HUES48 (cell line): ENCODE results near the gene SEMA3A.

Experiments used
- H3K27ac ChIP-seq: one replicate; pipeline ENCODE4 v1.7.0; 2013; ENCODE audit warnings: low read depth, low read length, inconsistent platforms
- H3K27me3 ChIP-seq: 2 replicates; pipeline ENCODE4 v1.6.1; 2013; ENCODE audit warnings: mild to moderate bottlenecking, low read length; ENCODE audit not compliant: control insufficient read depth, insufficient read depth
- H3K36me3 ChIP-seq: 2 replicates; pipeline ENCODE4 v1.6.1; 2013; ENCODE audit warnings: low read length; ENCODE audit not compliant: control insufficient read depth, insufficient read depth
- H3K4me1 ChIP-seq: 2 replicates; pipeline ENCODE4 v1.6.1; 2013; ENCODE audit warnings: mild to moderate bottlenecking, low read length; ENCODE audit not compliant: control insufficient read depth, insufficient read depth
- H3K4me3 ChIP-seq: 2 replicates; pipeline ENCODE4 v1.5.1; 2013; ENCODE audit warnings: mild to moderate bottlenecking, low read depth, low read length
- H3K9ac ChIP-seq: 2 replicates; pipeline ENCODE4 v1.6.1; 2013; ENCODE audit warnings: mild to moderate bottlenecking, low read depth, low read length, moderate library complexity
- H3K9me3 ChIP-seq: 2 replicates; pipeline ENCODE4 v1.6.1; 2013; ENCODE audit warnings: low read length; ENCODE audit not compliant: control insufficient read depth, insufficient read depth

The SEMA3A gene

DNA sequence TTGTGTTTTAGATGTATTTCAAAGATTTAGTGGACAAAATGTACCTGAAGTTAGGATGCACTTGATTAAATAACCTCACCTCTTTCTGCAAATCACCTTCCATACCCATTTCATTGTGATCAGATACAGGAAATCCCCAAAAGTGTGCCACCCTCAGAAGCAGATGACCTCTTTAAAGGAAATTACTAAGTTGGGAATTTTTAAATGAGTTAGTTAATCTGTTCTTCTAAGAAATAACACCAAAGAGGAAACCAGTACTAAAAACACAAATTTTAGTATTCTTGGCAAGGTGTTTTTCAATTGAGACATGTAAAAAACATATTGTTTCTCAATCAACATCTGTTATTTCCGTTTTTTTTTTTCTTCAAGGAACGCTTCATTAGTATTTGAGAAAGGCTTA is 4.6 kb upstream of the SEMA3A start:
- Histone ChIP-seq H3K27ac (peak overlapping the region; percentile 91), H3K9me3 (no peaks in the 10 kb centered on the region), H3K36me3 (no peaks in the 10 kb centered on the region), H3K4me3 (no peak overlapping the region), H3K27me3 (no peaks in the 10 kb centered on the region), H3K4me1 (peaks cover 67% of the 10 kb centered on the region), H3K9ac (no peak overlapping the region)

DNA sequence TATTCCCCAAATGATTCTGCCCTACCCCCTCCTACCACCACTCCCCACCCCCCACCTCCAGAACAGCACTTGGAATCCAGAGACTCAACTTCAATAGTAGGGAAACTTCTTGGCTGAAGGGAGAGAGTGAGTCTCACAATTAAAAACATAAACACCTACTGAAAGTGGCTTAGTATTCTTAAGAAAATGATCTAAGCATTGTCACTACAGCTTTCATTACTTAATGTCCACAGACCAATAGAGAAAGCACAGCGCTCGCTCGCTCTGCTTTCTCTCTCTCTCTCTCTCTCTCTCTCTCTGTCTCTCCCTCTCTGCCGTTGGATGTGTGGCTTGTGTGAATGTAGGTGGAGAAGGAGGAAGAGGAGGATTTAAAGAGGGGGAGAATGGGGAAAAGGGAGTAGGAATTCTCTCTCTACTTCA is 1.5 kb upstream of the SEMA3A start:
- H3K27ac ChIP-seq: peak overlapping the region; percentile 73

DNA sequence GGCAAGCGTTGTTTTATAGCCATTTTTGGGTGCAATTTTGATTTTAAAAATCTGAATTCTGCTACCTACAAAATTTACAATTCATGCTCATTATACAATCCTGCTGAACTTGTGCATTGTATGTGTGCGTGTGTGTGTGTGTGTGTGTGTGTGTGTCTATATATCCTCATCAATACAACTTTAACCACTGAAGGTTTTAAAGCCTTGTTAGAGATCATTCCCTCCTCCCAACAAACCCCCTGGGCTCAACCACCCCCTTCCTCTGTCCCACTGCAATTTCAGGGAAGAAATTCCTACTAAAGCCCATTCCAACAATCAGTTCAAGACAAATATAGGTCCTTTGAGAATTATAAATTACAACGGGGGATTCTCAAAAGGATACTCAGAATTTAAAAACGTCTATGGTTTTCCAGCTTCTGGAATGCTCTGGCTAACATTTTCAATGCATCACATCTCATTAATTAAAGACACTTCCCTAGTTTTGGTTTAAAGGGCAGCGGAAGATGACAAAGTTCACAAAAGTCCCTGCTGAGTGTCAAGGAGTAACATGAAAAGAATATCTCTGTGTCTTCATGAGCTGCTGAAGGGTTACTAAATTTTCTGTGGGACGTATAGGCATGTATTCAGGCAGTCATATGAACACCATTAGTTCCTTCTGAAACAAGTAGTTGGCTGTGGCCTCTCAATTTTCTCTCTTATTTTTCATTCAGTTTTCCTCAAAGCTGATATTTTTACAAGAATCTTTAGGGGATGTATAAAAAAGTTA is 889 bp upstream of the SEMA3A start:
- Histone ChIP-seq H3K36me3 (no peaks in the 10 kb centered on the region), H3K27me3 (no peaks in the 10 kb centered on the region), H3K27ac (peak overlapping the region; percentile 73), H3K4me1 (peaks cover 55% of the 10 kb centered on the region), H3K9ac (peak overlapping the region; percentile 72; the same call in 1 of the 2 replicates), H3K4me3 (peak overlapping the region; percentile 87), H3K9me3 (no peaks in the 10 kb centered on the region)

More for the DNA sequence above, 1.5 kb upstream of the SEMA3A start:
- Histone ChIP-seq H3K36me3 (no peaks in the 10 kb centered on the region), H3K4me1 (peaks cover 61% of the 10 kb centered on the region), H3K9me3 (no peaks in the 10 kb centered on the region), H3K27me3 (no peaks in the 10 kb centered on the region), H3K9ac (0 out of 2 replicates have a peak overlapping the region, but pooled peaks have one; percentile 6), H3K4me3 (peak overlapping the region; percentile 56)

DNA sequence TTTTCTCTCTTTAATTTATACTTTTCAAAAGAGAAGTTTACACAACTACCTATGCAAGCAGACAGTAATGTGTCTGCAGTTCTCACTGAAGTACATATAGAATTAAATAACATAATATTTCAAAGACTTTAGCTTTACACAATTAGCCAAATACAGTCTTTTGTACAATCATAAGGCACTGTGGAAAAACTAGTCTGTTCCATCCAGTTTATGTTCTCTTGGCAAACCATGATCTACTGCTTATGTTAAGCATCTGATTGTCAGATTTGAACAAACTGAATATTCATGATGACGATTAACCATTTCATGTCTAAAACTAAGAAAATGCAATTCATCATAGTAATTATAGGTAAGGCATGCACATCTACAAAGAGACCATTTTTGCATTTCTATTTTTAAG is 842 bp downstream of the SEMA3A start:
- Histone ChIP-seq H3K9me3 (no peaks in the 10 kb centered on the region), H3K36me3 (no peaks in the 10 kb centered on the region), H3K27ac (no peak overlapping the region), H3K9ac (peak overlapping the region; percentile 72; the same call in 1 of the 2 replicates), H3K4me3 (peak overlapping the region; percentile 87), H3K27me3 (no peaks in the 10 kb centered on the region), H3K4me1 (peaks cover 49% of the 10 kb centered on the region)

DNA sequence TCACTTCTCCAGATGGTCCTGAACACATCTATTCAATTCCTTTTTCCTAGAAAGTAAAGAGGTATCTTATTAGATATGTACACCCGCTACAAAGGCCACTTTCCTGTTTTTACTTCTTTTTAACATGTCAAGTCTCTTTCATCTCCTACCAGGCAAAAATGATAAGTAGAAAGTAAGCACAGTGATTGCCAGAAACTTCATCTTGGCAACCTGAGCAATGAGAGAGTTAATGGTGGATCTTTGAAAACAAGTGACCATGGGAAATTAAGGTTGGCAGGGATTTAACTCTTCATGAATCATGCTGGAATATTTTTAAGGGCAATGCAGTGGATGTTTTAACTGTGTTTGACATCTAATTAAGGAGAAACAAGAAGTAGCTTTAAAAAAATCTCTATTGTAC is 2.7 kb downstream of the SEMA3A start:
- Histone ChIP-seq H3K4me1 (peaks cover 60% of the 10 kb centered on the region), H3K9ac (no peak overlapping the region; the same call in 1 of the 2 replicates), H3K4me3 (peak overlapping the region; percentile 87), H3K27me3 (no peaks in the 10 kb centered on the region), H3K9me3 (no peaks in the 10 kb centered on the region), H3K27ac (peak overlapping the region; percentile 56), H3K36me3 (no peaks in the 10 kb centered on the region)

DNA sequence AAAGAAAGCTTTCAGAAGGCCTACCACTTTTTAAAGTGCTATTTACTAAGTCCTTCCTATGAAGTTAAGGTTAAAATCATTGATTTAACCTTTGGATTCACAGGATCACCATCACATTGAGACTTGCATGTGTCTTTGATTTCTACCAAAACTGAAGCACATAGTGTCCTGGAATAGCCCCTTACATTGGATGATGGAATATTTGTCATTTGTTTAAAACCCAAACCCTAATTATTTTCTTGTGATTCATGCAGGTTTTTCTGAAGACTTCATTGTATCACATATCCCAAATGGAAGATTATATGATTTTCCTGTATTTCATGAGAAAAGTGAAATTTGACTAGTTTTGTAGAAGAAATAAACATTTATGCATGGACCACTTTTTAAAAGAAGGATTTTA is 3.3 kb downstream of the SEMA3A start:
- Histone ChIP-seq H3K4me3 (peak overlapping the region; percentile 87; the same call in 1 of the 2 replicates), H3K27ac (peak overlapping the region; percentile 56), H3K4me1 (peaks cover 57% of the 10 kb centered on the region), H3K9me3 (no peaks in the 10 kb centered on the region), H3K27me3 (no peaks in the 10 kb centered on the region), H3K36me3 (no peaks in the 10 kb centered on the region), H3K9ac (no peak overlapping the region)

DNA sequence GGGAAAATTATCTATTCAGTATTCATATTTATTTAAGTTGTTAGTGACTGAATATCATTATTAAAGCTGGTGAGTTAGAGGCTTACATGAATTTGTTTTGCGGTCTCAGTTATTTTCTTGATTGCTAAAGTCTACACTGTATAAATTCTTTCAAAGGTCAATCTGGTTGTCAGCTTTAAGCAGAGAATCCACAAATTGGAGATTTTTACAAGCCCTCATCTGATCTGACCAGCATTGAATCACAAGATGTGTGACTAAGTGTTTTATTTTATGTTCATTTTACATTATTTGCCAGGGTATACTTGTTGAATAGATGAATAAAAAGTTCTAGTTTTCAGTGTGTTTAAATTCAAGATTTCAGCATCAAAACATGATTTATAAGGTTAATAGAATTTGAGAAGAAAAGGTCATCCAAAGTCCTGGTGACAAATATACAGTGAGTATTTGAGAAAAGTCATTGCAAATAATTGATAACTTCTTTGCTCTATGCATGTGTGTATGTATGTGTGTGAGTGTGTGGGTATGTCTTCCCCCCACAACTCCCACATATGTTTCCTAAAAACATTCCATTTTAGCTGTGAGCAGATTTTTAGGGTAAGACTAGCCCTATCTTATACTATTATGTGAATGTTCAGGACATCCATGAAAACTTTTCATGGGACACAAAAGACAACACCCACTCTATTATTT is 4.4 kb downstream of the SEMA3A start:
- Histone ChIP-seq H3K4me1 (peaks cover 47% of the 10 kb centered on the region), H3K27me3 (no peaks in the 10 kb centered on the region), H3K27ac (peak overlapping the region; percentile 18), H3K4me3 (no peak overlapping the region), H3K9ac (no peak overlapping the region), H3K36me3 (no peaks in the 10 kb centered on the region), H3K9me3 (no peaks in the 10 kb centered on the region)

DNA sequence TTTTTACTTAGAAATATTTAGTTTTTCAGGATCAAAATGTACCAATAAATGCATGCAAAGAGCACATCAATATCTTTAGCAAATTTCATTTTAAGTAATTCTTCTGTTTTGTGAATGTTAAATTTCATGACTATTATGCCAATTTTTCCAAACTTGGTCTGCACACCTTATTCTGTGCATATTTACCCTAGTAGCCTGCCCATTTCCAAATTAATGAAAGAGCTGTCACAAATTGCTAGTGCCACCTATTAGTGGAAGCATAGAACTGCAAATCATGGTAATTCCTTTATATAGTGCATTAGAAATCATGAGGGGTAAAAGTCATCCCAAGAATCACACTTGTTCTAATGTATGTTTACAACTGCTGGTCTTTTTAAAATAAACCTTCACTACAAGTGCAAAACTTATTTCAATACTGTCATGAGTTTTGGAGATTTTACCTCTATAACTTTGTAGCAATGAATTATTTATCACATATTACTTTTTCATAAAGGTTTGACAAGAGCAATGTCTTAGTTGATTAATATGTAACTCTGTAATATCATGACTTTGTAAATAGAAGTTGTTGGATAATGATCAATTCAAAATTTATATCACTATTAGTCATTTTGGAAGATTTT is 5.7 kb downstream of the SEMA3A start:
- peak overlapping the region; percentile 65 for H3K27ac ChIP-seq
- H3K27me3 ChIP-seq: no peaks in the 10 kb centered on the region
- H3K4me1 ChIP-seq: peaks cover 48% of the 10 kb centered on the region
- no peaks in the 10 kb centered on the region for H3K9me3 ChIP-seq
- H3K4me3 ChIP-seq: 0 out of 2 replicates have a peak overlapping the region, but pooled peaks have one; percentile 24
- H3K9ac ChIP-seq: no peak overlapping the region
- no peaks in the 10 kb centered on the region for H3K36me3 ChIP-seq

DNA sequence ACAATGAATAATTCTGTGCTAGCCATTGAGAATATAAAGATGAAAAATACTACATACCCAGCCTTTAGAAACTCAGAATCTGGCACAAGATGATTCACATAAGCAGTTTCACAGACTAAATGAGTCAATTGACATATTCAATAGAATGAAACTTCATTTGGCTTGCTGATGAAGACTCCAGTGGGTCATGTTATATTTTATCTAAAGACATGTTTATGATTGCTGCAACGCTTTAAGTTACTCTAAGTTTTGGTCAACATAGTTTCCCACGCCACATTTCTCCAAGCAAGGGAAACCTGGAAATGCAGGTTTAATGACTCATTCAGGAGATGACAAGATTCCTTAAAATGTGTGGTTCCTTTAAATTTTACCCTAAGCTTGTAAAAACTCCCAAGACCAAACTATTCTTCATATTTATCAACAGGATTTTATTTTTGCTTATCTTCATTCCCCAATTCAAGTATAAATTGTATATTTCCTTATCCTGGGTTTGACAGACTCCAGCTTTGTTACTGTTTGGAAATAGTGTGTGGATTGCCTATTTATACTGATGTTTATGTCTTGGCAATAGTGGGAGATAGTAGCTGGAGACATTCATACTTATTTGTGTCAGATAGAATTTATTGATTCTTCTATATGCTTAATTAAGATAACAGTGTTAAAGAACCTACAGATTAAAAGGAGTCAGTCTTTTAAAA is 6.6 kb downstream of the SEMA3A start:
- Histone ChIP-seq H3K36me3 (no peaks in the 10 kb centered on the region), H3K27me3 (no peaks in the 10 kb centered on the region), H3K9me3 (no peaks in the 10 kb centered on the region), H3K4me3 (no peak overlapping the region), H3K4me1 (peaks cover 48% of the 10 kb centered on the region), H3K9ac (no peak overlapping the region), H3K27ac (peak overlapping the region; percentile 65)

DNA sequence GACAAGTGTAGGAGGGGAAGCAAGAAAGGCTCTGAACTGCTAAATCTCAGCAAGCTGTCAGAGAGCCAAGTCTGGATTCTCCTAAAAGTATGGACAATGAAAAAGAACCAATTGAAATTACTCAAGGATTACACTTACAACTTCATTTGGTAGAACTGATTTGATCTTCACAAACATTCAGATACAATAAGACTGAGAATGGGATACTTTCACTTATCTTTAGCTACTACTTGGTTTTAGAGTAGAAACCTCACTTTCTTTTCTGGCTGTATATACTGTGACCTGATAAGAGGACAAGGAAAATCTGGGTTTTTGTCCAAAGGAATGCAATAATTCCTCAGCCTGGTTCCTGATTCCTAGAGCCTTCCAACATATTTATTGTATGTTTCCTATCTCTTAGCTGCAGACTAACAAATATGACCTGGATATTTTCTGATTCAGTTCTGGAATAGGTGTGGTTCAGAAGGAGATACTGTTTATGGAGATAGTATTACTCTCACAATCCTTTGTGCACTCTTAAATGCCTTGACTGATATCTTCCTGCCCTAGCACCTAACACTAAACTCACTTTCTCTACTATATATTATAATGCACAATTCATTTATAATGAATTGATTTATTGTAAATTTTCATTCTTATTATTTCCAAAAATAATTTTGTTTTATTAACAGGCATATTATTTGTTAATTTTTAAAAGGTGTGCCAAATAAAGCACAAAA is 7.3 kb downstream of the SEMA3A start:
- Histone ChIP-seq H3K27me3 (no peaks in the 10 kb centered on the region), H3K27ac (peak overlapping the region; percentile 65), H3K4me3 (no peak overlapping the region), H3K9me3 (no peaks in the 10 kb centered on the region), H3K4me1 (peaks cover 45% of the 10 kb centered on the region), H3K36me3 (no peaks in the 10 kb centered on the region), H3K9ac (no peak overlapping the region)
